WERI-Rb-1 (cell line): ENCODE measurements around the gene RALY.

ENCODE experiments used
- DNase-seq: peaks from one replicate; pipeline ENCODE4 v3.0.0-alpha.2; 2020
- H3K27ac ChIP-seq: fragments of 250-450 bp; sonication (Bioruptor Pico); 2 replicates; pipeline ENCODE4 v1.5.1; 2020; ENCODE audit warnings: mild to moderate bottlenecking, moderate library complexity
- H3K27me3 ChIP-seq: fragments of 250-450 bp; sonication (Bioruptor Pico); 2 replicates; pipeline ENCODE4 v1.5.1; 2021; ENCODE audit warnings: mild to moderate bottlenecking, low read depth, moderate library complexity; ENCODE audit not compliant: insufficient read depth, severe bottlenecking
- H3K36me3 ChIP-seq: fragments of 250-450 bp; sonication (Bioruptor Pico); 2 replicates; pipeline ENCODE4 v1.5.1; 2020; ENCODE audit warnings: mild to moderate bottlenecking, moderate library complexity
- H3K4me3 ChIP-seq: 2 replicates; pipeline ENCODE4 v1.5.1; 2011; ENCODE audit warnings: low read depth, mild to moderate bottlenecking, control low read depth, low read length
- H3K9me3 ChIP-seq: fragments of 250-450 bp; sonication (Bioruptor Pico); 2 replicates; pipeline ENCODE4 v1.5.1; 2021; ENCODE audit warnings: mild to moderate bottlenecking, moderate library complexity; ENCODE audit not compliant: severe bottlenecking
- TF ChIP-seq, protein P1 (sequence below): IDR thresholded peaks from 2 replicates; pipeline ENCODE4 v1.5.1; 2011; ENCODE audit warnings: low read depth, mild to moderate bottlenecking, control low read depth, inconsistent platforms, low read length

The RALY gene

DNA sequence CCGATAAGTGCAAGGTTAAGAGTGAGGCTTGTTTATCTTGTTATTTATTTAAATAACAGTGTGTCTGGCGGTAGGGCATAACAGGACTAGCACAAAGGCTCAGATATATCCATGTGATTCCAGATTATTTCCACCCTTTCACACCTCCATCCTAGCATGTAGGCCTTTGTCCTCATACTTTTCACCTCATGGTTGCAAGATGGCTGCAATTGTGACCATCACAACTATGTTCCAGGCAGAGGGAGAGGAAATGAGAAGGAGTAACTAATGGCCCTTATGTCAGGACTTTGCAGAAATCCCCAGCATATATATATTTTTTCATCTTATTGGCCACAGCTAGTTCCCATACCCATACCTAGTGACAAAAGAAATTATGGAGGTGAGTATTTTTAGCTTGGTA, 23.5 kb upstream of the RALY start:
- Histone ChIP-seq H3K27ac (no peak overlapping the region), H3K36me3 (no peaks in the 10 kb centered on the region)
- TF ChIP-seq, protein P1, sequence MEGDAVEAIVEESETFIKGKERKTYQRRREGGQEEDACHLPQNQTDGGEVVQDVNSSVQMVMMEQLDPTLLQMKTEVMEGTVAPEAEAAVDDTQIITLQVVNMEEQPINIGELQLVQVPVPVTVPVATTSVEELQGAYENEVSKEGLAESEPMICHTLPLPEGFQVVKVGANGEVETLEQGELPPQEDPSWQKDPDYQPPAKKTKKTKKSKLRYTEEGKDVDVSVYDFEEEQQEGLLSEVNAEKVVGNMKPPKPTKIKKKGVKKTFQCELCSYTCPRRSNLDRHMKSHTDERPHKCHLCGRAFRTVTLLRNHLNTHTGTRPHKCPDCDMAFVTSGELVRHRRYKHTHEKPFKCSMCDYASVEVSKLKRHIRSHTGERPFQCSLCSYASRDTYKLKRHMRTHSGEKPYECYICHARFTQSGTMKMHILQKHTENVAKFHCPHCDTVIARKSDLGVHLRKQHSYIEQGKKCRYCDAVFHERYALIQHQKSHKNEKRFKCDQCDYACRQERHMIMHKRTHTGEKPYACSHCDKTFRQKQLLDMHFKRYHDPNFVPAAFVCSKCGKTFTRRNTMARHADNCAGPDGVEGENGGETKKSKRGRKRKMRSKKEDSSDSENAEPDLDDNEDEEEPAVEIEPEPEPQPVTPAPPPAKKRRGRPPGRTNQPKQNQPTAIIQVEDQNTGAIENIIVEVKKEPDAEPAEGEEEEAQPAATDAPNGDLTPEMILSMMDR = no peak

DNA sequence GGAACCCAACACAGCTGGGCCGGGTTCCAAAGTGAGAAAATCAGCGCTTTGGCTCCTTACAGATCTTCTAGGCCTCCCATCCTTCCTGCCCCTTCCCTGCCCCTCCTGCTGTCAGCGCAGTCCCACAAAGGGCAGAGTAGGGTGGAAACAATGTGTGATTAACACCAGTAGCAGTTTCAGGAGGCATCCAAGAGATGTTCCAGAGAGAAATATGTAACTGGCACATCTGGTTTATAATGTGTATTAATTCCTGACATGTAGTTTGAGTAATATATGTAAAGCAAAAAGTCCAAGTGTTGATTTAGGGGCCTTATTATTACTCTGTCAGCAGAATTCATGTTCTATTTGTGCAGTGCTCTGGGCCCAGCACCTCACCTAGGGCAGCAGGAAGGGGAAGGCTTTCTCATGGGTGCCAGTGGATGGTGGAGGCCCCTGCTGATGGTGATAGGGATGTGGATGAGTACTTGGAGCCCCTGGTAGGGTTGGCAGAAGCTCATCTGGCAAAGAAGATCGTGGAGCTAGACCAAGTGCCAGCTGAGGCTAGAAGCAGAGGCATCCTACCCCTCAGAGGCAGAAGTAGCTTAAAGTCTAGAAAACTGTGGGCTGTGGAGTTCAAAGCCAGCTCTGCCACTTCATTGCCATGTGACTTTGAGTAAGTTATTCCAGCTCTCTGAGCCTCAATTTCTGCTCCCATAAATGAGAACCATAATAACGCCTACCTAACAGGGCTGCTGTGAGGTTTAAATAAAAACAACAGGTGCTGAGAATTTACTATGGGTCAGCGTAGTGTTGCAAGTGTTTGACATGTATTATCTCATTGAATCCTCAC, 22.4 kb upstream of the RALY start:
- TF ChIP-seq, protein P1 = no peak
- Histone ChIP-seq H3K27me3 (no peaks in the 10 kb centered on the region), H3K4me3 (no peak overlapping the region), H3K9me3 (no peaks in the 10 kb centered on the region), H3K27ac (no peak overlapping the region), H3K36me3 (no peaks in the 10 kb centered on the region)
- no peak for DNase-seq

More for the DNA sequence above, 23.5 kb upstream of the RALY start:
- Histone ChIP-seq H3K4me3 (no peak overlapping the region), H3K9me3 (no peaks in the 10 kb centered on the region), H3K27me3 (no peaks in the 10 kb centered on the region)
- DNase-seq = no peak

DNA sequence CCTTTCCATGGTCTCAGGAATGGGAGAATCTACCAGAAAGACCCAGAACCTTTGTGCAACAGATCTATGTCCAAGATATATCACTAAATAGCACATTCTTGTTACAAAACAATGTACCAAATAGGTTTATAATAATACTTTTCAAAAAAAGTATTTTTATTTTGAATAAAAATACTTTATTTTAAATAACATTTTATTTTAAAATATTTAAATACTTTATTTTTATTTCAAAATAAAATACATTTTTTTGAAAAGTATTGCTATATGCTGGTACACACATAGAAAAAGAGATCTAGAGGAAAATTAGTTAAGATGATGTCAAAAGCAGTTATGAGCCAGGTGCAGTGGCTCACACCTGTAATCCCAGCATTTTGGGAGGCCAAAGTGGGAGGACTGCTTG, 16.8 kb upstream of the RALY start:
- no peak overlapping the region for H3K4me3 ChIP-seq
- H3K9me3 ChIP-seq = no peaks in the 10 kb centered on the region
- no peaks in the 10 kb centered on the region for H3K36me3 ChIP-seq
- no peaks in the 10 kb centered on the region for H3K27me3 ChIP-seq
- TF ChIP-seq, protein P1 = no peak
- no peak for DNase-seq
- H3K27ac ChIP-seq = no peak overlapping the region

DNA sequence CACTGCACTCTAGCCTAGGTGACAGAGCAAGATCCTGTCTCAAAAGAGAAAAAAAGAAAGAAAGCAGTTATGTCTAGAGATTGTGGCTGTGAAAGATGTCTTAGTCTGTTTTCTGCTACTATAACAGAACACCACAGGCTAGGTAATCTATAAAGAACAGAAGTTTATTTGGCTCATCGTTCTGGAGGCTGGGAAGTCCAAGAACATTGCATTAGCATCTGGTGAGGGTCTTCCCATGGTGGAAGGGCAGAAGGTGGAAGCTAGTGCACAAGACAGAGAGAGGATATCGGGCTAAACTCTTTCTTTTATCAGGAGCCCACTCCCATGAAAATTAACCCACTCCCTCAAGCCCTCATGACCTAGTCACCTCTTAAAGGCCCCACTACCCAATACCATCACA, 16.2 kb upstream of the RALY start:
- Histone ChIP-seq H3K27ac (no peak overlapping the region), H3K4me3 (no peak overlapping the region), H3K27me3 (no peaks in the 10 kb centered on the region), H3K9me3 (no peaks in the 10 kb centered on the region), H3K36me3 (no peaks in the 10 kb centered on the region)
- TF ChIP-seq, protein P1 = no peak
- DNase-seq = no peak

DNA sequence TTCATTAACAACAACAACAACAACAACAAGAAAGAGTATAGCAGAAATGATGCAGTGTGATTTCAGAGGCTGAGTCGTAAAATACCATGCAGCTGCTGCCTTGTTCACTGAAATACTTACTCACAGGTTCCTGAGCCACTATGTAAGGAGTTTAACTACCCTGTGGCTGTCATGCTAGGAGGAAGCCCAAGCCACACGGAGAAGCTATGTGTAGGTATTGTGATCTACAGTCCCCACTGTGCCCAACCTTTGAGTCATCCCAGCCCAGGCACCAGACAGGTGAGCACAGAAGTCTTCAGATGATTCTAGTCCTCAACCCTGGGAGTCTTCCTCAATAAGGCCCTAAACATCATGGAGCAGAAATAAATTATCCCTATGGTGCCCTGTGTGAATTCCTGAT, 14.6 kb upstream of the RALY start:
- Histone ChIP-seq H3K4me3 (no peak overlapping the region), H3K27me3 (no peaks in the 10 kb centered on the region), H3K27ac (no peak overlapping the region), H3K9me3 (no peaks in the 10 kb centered on the region), H3K36me3 (no peaks in the 10 kb centered on the region)
- TF ChIP-seq, protein P1 = no peak
- DNase-seq = no peak

DNA sequence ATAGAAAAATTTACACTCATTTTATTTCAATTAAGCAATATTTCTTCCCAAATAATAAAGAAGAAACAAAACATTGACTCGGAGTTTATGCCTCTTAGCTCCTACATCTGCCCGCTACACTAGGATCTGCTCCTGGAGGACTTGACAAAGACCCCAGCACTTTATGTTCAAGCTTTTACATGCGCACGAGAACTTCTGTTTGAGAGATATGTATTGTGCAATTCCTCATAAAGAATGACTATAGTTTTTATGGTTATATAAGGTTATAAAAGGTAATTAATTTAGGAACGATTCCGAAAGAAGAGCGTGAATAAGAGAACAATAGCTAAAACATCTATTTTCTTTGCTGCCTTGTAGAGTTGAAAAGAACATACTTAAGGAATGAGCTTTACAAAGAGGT, 12.4 kb upstream of the RALY start:
- no peaks in the 10 kb centered on the region for H3K27me3 ChIP-seq
- DNase-seq = no peak
- H3K4me3 ChIP-seq = no peak overlapping the region
- no peak overlapping the region for H3K27ac ChIP-seq
- no peaks in the 10 kb centered on the region for H3K36me3 ChIP-seq
- TF ChIP-seq, protein P1 = no peak
- no peaks in the 10 kb centered on the region for H3K9me3 ChIP-seq
